ENCODE measurements around the gene GPR55. TPM values are rescaled to one million over a fixed set of nuclear protein-coding genes. Genes with fewer than 3 reads are reported as not detected.
A peak's percentile ranks its signal among the peaks of the same experiment; 100 is the strongest.

Gene GPR55
- total RNA-seq, 1 experiment from 2014 or later = not detected

DNA sequence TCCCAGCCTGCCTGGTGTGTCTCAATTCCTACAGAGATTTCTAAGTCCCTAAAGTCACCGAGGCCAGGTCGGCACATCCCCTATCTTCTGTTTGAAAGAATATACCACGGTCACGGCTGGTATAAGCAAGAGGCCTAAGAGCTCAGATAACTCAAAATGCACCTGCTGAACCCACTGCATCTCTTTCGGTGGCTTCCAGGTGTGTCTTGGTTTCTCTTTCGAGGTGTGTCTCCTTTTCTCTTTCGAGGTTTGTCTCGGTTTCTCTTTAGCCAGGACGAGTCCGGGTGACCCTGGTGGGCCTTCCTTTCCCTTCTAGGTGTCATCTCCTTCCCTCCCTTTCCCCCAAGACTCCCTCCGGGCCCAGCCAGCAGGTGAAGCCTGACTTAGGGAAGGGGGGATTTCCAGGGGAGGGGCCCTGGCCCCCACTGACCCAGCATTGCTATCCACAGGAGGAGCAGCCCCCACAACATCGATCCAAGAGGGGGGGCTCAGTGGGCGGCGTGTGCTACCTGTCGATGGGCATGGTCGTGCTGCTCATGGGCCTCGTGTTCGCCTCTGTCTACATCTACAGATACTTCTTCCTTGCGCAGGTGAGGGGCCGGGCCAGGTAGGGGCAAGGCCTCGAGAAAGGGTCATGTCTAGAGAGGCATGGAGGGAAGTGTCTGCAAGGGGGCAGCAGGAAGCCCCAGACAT is 51.9 kb downstream of the GPR55 start:
- Mint-ChIP-seq H3K4me3 (no peak overlapping the region), H3K27me3 (ENCODE audit: low read depth) (no peaks in the 10 kb centered on the region), H3K36me3 (peaks cover 36% of the 10 kb centered on the region), H3K27ac (peak overlapping the region; percentile 91), H3K4me1 (peaks cover 46% of the 10 kb centered on the region), H3K9me3 (no peaks in the 10 kb centered on the region)
- TF ChIP-seq, protein P1, sequence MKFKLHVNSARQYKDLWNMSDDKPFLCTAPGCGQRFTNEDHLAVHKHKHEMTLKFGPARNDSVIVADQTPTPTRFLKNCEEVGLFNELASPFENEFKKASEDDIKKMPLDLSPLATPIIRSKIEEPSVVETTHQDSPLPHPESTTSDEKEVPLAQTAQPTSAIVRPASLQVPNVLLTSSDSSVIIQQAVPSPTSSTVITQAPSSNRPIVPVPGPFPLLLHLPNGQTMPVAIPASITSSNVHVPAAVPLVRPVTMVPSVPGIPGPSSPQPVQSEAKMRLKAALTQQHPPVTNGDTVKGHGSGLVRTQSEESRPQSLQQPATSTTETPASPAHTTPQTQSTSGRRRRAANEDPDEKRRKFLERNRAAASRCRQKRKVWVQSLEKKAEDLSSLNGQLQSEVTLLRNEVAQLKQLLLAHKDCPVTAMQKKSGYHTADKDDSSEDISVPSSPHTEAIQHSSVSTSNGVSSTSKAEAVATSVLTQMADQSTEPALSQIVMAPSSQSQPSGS (CRISPR knock-in tag; IDR thresholded peaks at IDR 0.05; ENCODE audit: borderline replicate concordance, low read depth) = no peak
- no peak for TF ChIP-seq FOXJ3 (CRISPR knock-in tag; IDR thresholded peaks at IDR 0.05; ENCODE audit: borderline replicate concordance)
- TF ChIP-seq GABPB1 (CRISPR knock-in tag; IDR thresholded peaks at IDR 0.05) = no peak
- TF ChIP-seq, protein P2, sequence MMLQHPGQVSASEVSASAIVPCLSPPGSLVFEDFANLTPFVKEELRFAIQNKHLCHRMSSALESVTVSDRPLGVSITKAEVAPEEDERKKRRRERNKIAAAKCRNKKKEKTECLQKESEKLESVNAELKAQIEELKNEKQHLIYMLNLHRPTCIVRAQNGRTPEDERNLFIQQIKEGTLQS (CRISPR knock-in tag; conservative IDR thresholded peaks at IDR 0.05) = no peak
- no peak for TF ChIP-seq ZNF532 (CRISPR knock-in tag; IDR thresholded peaks at IDR 0.05; ENCODE audit: borderline replicate concordance)
- TF ChIP-seq TEAD4 (CRISPR knock-in tag; IDR thresholded peaks at IDR 0.05) = no peak
- no peak for TF ChIP-seq TP53 (CRISPR knock-in tag; IDR thresholded peaks at IDR 0.05)
- TF ChIP-seq RELA (CRISPR knock-in tag; IDR thresholded peaks at IDR 0.05; ENCODE audit: borderline replicate concordance) = no peak
- no peak for TF ChIP-seq EMX1 (CRISPR knock-in tag; IDR thresholded peaks at IDR 0.05)
- no peak for TF ChIP-seq JUN (CRISPR knock-in tag; IDR thresholded peaks at IDR 0.05)
- TF ChIP-seq ZNF396 (CRISPR knock-in tag; IDR thresholded peaks at IDR 0.05; ENCODE audit: borderline replicate concordance) = no peak
- no peak for TF ChIP-seq ETV6 (CRISPR knock-in tag; IDR thresholded peaks at IDR 0.05)
- no peak for TF ChIP-seq OVOL2 (CRISPR knock-in tag; IDR thresholded peaks at IDR 0.05; ENCODE audit: borderline replicate concordance)
- CTCF ChIA-PET = interaction anchor here (0.8 to 2.4 kb wide), 5 partner anchors 8 to 180 kb away, joined by 3 to 9 read pairs (median 4); partner anchors contain the start of gene ITM2C
- DNase-seq (ENCODE audit: low spot score) = no peak
- ATAC-seq = no peak
- POLR2A ChIA-PET = no interaction called here

DNA sequence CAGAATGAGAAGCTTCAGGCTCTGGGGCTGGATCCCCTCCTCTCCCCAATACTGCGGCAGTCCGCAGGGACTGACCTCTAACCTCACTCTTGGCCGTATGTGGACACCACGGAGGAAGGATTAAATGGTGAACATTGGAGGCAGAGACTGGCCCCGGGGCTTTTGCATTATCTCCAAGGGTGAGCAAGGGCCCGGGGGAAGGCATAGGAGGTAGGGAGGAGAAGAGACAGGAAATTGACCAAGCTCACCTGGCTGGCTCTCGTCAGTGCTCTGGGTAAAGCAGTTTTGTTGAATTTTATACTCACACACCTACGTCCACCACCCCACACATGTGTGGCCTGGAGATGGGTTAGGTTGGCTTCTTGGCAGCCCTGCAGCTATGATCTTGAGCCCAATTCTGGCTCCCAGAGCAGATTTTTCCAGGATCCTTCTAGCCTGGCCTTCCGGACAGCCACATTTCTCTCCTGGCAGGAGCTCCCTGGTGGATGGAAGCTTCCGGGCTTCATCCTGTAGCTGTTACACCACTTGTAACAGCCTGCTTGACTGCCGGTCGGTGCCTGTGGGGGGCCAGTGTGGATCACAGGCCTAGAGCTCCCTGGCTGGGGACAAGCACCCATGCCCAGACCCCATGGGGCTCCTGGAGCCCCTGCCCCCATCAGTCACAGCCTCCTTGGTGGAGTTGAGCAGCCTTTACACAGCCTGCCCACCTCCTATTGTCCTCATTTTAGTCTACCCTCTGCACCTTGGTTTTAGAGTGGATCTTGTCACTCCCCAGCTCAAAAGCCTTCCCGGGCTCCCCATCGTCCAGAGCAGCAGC is 52.7 kb downstream of the GPR55 start:
- Mint-ChIP-seq H3K36me3 (peaks cover 29% of the 10 kb centered on the region), H3K27ac (peak overlapping the region; percentile 91), H3K4me1 (peaks cover 50% of the 10 kb centered on the region), H3K9me3 (no peaks in the 10 kb centered on the region), H3K4me3 (no peak overlapping the region), H3K27me3 (ENCODE audit: low read depth) (no peaks in the 10 kb centered on the region)
- no peak for DNase-seq (ENCODE audit: low spot score)
- ChIA-PET POLR2A (no interaction called here), CTCF (interaction anchor here (1.0 to 2.4 kb wide), 4 partner anchors 23 to 181 kb away, joined by 3 to 9 read pairs (median 6); no protein-coding TSS in a partner anchor)
- no peak for ATAC-seq
- TF ChIP-seq, protein P3, sequence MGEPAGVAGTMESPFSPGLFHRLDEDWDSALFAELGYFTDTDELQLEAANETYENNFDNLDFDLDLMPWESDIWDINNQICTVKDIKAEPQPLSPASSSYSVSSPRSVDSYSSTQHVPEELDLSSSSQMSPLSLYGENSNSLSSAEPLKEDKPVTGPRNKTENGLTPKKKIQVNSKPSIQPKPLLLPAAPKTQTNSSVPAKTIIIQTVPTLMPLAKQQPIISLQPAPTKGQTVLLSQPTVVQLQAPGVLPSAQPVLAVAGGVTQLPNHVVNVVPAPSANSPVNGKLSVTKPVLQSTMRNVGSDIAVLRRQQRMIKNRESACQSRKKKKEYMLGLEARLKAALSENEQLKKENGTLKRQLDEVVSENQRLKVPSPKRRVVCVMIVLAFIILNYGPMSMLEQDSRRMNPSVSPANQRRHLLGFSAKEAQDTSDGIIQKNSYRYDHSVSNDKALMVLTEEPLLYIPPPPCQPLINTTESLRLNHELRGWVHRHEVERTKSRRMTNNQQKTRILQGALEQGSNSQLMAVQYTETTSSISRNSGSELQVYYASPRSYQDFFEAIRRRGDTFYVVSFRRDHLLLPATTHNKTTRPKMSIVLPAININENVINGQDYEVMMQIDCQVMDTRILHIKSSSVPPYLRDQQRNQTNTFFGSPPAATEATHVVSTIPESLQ (CRISPR knock-in tag; IDR thresholded peaks at IDR 0.05) = no peak
- TF ChIP-seq PRRX2 (CRISPR knock-in tag; IDR thresholded peaks at IDR 0.05) = no peak
- TF ChIP-seq GTF2I (CRISPR knock-in tag; conservative IDR thresholded peaks at IDR 0.05) = no peak

All from WTC11 (cell line).